Hindlimb muscle (tissue), 1 donor: ENCODE data around the gene CPZ. TPM values are rescaled to one million over a fixed set of nuclear protein-coding genes. Genes with fewer than 3 reads are reported as not detected.
A peak's percentile ranks its signal among the peaks of the same experiment; 100 is the strongest.

ENCODE experiments used
- DNase-seq: peaks from one replicate; pipeline ENCODE4 v3.0.0-alpha.2; 2013
- polyA plus RNA-seq: library from polyadenylated mRNA; unstranded; fragments of 120-200 nt; gene quantifications from one replicate; pipeline ENCODE4 v1.2.1, GENCODE V29; 2013; ENCODE audit not compliant: insufficient read length

CPZ gene
- polyA plus RNA-seq, 1 donor = 6.0 TPM

GRCh38 chr4:8596891-8597290, 4.3 kb downstream of the CPZ start:
- no peak for DNase-seq

DNA sequence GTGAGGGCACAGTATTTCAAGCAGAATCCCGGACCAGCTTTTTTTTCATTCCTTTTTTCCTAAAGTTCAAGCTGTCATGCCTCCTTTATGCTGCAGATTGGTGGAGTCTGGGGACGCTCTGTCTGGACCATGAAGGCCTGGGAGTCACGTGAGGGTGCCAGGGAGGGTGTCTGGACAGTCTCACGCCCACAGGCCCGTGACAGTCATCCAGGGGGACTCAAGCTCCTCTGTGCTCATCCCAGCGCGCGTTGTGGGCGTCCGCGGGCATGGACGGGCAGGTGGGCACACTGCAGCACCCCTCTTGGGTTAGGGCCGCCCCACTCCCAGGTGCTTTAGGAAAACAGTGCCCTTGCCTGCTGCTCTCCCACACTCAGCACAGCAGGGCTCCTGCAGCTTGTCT, 4.8 kb downstream of the CPZ start:
- no peak for DNase-seq

DNA sequence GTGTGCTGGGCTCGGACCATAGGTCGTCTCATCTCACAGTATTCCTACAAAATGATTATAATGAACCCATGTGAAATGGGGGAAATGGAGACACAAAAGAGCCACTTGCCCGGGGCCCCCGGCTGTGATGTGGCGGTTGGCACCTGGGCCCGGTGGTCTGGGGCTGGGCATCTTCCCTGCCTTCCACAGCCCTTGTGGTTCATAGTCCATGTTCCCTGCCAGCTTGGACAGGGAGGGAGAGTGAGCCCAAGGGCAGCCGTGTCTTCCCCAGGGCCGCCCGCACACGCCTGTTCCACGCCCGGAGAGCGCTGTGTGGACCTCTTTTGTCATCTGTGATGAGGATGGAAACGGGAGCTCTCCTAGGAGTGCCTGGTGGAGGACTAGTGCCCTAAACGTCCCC, 5.2 kb downstream of the CPZ start:
- DNase-seq = no peak

- DNase-seq = no peak
Observed at GRCh38 chr4:8598391-8599090, 6.0 kb downstream of the CPZ start.

DNA sequence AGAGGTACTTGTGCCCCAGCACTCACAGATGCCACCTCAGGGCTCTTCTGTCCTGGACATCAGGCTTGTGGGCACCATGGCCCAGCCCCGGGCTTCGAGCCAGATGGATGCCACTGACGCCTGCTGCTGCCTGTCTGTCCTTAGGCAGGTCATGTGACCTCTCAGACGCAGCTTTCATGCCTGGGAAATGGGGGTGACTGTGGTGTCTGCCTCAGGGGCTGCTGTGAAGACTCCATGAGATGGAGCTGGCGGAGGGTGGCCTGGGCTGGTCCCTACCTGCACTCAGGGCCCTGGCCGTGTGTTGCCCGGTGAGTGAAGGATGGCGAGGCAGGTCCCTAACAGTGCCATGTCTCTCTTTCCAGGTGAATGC, 6.5 kb downstream of the CPZ start:
- DNase-seq = no peak

DNA sequence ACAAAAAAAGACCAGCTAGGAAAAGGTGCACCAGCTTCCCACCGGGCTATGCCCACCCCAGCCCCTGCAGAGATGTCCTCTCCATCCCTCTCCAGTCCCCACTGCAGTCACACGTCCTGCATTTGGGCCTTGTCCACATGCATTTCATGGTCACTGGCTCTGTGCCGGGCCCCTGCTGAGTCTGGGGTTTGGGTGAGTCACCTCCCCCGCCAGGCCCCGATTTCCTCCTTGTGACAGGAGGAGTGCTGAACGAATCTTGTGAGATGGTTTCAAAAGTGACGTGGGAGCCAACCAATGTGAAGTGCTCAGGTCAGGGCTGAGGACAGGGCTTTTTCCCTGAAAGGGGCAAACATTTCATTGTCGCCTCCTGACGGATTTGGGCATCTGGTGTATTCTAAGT, 7.1 kb downstream of the CPZ start:
- DNase-seq = no peak

DNA sequence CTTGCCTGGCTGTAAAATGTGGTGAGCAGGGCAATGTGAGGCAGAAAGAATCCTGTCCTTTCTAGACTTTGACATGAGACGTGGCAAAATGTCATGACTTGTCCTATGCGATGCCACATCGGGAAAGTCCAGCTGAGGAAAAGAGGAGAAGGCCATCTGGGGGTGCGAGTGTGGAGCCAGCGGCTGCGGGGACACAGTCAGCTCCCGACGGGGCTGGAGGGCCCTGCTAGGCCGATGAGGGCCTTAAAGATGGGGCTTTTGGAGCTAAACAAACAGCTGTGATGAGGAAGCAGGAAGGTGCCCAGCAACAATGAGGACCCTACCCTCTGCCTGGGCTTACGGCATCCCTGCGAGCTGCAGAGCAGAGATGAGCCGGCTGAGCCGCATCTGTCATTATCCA, 7.7 kb downstream of the CPZ start:
- DNase-seq = no peak

- DNase-seq = no peak
Observed at GRCh38 chr4:8600686-8601085, 8.1 kb downstream of the CPZ start.

DNA sequence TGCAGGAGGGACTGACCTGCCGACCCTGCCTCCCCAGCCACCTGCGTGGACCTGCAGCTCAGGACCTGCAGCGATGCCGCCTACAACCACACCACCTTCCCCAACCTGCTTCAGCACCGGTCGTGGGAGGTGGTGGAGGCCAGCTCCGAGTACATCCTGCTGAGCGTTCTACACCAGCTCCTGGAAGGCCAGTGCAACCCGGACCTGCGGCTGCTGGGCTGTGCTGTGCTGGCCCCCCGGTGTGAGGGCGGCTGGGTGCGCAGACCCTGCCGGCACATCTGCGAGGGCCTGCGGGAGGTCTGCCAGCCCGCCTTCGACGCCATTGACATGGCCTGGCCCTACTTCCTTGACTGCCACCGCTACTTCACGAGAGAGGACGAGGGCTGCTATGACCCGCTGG, 8.5 kb downstream of the CPZ start:
- DNase-seq = no peak

DNA sequence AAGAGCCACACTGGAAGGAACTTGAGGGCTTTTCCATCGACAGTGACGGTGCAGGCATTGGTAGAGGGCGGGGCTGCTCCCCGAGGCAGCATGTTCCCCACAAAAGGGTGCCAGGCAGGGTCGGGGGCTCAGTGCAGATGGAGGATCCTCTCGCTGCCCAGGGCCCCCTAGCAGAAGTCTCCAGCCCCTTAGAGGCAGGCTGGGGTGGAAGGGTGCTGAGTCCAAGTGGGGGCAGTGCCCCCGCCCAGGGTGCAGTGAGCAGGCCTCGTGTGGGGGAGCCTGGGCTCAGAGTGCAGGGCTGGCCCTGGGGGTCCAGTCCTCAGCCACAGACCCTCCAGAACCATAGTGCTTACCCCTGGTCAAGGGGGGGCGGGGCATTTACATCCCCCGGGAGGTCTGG, 9.0 kb downstream of the CPZ start:
- no peak for DNase-seq

DNA sequence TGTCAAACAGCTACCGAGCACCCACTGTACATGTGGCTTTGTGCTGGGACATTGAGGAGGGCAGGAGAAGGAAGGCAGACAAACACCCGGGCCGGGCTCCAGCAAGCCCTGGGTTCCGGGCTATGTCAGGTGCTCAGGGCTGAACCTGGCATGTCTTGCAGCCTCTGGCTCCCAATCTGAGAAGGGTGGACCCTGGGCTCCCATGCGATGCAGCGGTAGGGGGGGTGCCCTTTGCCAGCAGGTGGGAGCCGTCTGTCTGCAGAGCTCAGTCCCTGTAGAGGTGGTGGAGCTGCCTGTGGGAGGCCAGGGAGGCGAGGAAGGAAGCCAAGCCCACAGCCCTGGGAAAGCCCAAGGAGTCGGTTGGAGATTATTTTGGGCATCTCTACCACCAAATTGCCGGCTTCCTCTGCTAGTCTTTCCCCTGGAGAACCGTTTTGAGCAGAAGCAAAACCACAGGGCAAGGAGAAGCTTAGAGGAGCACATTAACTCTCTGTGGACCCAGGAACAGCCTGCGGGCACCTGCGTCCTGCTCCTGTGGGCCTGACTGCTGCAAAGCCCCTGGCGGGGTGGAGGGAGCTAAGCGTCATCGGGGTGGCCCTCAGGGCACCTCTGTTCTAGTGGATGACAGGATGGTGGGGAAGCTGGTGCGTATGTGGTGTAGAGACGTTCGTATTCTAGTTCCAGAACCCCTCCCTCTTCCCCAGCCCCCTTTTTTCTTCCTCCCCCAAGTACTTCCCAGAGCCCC, 10.3 kb downstream of the CPZ start:
- DNase-seq = no peak

GRCh38 chr4:8603931-8604330, 11.4 kb downstream of the CPZ start:
- DNase-seq = no peak

GRCh38 chr4:8605289-8605688, 12.7 kb downstream of the CPZ start:
- DNase-seq = no peak

DNA sequence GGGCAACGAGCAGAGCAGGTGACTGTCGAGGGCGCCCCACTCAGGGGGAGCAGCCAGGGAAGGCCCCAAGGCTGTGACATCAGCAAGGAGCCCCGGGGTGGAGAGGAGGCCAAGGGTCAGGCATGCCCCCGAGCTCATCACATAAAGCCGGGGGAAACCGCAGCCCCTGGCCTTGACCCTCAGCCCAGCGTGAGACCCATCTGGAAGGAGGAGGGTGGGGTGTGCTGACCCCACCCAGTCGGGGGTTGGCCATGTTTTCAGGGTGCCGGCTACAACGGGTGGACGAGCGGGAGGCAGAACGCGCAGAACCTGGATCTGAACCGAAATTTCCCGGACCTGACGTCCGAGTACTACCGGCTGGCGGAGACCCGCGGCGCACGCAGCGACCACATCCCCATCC, 13.9 kb downstream of the CPZ start:
- no peak for DNase-seq

GRCh38 chr4:8606966-8607365, 14.4 kb downstream of the CPZ start:
- no peak for DNase-seq

GRCh38 chr4:8607603-8608481, 15.3 kb downstream of the CPZ start:
- peak; percentile 45 for DNase-seq

DNA sequence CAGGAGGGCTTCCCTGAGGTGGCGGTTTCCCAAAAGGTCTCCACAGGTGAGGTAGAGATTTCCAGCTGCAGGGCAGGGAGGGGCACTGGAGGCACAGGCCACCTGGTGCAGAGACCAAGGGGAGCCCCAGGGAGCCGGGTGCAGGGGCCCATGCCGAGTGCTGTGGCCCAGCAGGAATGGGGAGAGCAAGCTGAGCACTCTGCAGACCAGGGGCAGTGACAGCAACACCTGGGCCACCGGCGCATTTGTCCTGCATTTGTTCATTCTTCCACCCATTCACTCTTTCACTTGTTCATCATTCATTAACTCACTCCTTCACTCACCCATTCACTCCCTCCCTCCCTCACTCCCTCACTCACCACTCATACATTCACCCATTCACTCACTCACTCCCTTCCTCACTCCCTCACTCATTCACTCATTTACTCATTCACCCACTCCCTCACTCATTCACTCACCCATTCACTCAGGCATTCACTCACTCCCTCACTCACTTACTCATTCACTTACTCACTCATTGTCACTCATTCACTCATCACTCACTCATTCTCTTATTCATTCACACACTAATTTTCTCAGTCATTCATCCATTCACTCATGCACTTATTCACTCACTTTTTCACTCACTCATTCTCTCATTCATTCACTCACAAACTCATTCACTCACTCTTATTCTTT, 16.3 kb downstream of the CPZ start:
- no peak for DNase-seq

GRCh38 chr4:8609406-8609805, 16.8 kb downstream of the CPZ start:
- DNase-seq = no peak

DNA sequence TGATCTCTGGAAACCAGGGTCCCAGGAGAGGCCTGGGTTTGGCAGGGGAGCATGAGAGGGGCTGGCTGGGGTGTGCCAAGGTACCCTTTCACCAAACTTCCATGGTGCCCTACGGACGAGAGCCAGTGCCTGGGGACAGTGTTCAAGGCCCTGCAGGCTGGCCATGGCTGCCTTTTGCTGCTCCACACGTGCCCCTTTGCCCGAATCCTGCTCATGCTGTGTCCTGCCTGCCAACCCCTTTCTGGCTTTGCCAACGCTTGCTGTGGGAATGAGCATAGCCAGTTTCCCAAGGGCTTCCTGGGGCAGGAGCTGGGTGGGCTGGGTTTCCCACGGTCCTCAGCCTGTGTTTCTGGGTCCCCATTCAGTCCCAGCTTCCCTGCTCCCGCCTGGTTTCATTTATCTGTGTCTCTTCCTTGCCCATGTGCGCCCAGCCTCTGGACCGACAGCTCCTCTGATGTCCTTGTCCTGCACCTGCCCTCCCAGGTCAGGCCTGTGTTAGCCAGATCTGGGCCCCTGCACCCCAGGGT, 17.3 kb downstream of the CPZ start:
- DNase-seq = no peak

GRCh38 chr4:8610858-8611616, 18.5 kb downstream of the CPZ start:
- DNase-seq = no peak

DNA sequence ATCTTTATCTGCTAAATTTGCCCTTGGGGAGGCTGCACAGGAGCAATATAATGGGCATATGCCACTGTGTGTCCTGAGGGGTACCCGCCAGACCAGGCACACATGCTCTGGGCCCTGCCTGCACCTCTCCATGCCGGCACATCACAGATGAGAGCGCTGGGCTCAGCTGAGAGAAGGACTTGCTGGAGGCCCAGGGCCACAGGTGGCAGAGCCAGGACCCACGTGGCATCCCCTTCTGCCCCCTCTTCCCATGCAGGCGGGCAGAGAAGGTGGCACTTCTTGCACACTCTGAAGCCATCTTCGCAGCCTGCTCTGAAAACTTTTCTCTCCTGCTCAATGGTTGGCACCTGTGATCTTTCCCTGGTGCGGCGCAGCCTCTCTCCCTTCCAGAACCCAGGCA, 20.1 kb downstream of the CPZ start:
- DNase-seq = no peak
